SU-DHL-6 (cell line): ENCODE measurements around the gene THBS3.

Experiments
- CTCF ChIP-seq: fragments of 200-600 bp; sonication (generic); IDR thresholded peaks from one replicate; pipeline ENCODE4 v1.5.1; 2017; ENCODE audit warnings: antibody characterized with exemption, mild to moderate bottlenecking, low read length, moderate library complexity; ENCODE audit not compliant: insufficient read depth, poor library complexity, severe bottlenecking
- EZH2phosphoT487 ChIP-seq: fragments of 200-600 bp; sonication (generic), shearing (Covaris generic); conservative IDR thresholded peaks from 2 replicates; pipeline ENCODE4 v1.6.1; 2018; ENCODE audit warnings: mild to moderate bottlenecking, antibody characterized with exemption, low read length, moderate library complexity, mixed read lengths

- TF ChIP-seq CTCF: no peak
- TF ChIP-seq EZH2phosphoT487: no peak
Measured at GRCh38 chr1:155196893-155197638, 10.6 kb downstream of the THBS3 start.
